HG02759 (cell line): Measurements from ENCODE around the gene OCIAD1.
"Not testable (repeated sequence)": the region's sequence is repeated elsewhere in the genome, so short reads cannot be mapped to it uniquely, and the experiment has no call there.

Experiments
- ATAC-seq: cut with Tn5 transposase; IDR thresholded peaks from one replicate; pipeline ENCODE4 v1.9.1; 2021; ENCODE audit warnings: mild to moderate bottlenecking, moderate library complexity; ENCODE audit not compliant: unreplicated experiment

Gene OCIAD1

GRCh38 chr4:48816971-48817370, 13.9 kb upstream of the OCIAD1 start:
- ATAC-seq = no peak

DNA sequence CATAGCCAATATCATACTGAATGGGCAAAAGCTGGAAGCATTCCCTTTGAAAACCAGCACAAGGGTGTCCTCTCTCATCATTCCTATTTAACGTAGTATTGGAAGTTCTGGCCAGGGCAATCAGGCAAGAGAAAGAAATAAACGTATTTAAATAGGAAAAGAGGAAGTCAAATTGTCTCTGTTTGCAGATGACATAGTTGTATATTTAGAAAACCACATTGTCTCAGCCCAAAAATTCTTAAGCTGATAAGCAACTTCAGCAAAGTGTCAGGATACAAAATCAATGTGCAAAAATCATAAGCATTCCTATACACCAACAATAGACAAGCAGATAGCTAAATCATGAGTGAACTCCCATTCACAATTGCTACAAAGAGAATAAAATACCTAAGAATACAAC, 9.5 kb upstream of the OCIAD1 start:
- ATAC-seq = not testable (repeated sequence)

DNA sequence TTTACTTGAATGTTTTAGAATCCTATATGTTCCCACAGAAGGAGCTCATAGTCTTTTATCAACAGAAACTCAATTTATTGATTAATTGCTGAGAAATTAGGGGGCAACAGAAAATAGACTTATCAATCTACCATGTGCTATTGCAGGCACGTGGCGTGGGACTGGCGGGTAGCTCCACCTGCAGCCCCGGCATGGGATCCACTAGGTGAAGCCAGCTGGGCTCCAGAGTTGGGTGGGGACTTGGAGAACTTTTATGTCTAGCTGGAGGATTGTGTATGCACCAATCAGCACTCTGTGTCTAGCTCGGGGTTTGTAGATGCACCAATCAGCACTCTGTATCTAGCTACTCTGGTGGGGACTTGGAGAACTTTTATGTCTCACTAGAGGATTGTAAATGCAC, 3.3 kb upstream of the OCIAD1 start:
- no peak for ATAC-seq

- ATAC-seq = no peak
Observed at GRCh38 chr4:48831532-48832030, 693 bp downstream of the OCIAD1 start.

DNA sequence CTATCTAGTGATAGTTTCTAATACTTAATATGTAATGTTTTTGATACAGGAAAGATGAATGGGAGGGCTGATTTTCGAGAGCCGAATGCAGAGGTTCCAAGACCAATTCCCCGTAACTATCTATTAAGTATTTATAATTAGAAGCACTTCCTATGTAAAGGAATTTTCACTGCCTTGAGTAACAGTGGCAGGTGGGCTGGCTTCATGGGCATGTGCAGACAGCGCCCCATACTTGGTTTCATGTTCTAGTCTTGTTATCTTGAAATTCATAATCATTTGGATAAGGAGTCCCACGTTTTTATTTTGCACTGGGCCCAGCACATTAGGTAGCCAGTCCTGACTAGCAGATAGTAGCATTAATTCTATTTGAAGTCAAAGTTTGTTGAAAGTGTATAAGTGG, 1.7 kb downstream of the OCIAD1 start:
- no peak for ATAC-seq

DNA sequence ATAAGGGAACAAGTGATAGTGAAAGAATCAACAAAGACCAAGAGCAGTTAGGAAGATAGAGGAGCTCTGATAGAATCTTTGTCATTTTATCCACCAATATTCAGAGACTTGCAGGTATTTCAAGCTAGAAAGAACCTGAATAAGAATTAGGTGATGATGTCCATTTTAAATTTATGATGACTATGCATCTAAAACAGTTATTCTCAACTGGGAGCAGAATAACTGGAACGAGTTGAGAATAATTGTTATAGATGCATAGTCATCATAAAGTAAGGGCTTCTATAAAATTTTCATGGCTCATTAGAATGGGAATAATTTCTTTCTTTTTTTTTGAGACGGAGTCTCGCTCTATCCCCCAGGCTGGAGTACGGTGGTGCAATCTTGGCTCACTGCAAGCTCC, 5.8 kb downstream of the OCIAD1 start:
- ATAC-seq = no peak

GRCh38 chr4:48841045-48841827, 10.3 kb downstream of the OCIAD1 start:
- no peak for ATAC-seq

- ATAC-seq = no peak
Observed at GRCh38 chr4:48844843-48845242, 14.0 kb downstream of the OCIAD1 start.

DNA sequence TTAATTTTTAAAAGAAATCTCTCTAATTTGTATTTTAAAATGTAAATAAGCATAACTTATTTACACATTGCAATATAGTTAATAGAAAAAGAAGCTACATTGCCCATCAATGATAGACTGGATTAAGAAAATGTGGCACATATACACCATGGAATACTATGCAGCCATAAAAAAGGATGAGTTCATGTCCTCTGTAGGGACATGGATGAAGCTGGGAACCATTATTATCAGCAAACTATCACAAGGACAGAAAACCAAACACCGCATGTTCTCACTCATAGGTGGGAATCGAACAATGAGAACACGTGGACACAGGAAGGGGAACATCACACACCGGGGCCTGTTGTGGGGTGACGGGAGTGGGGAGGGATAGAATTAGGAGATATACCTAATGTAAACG, 17.9 kb downstream of the OCIAD1 start:
- not testable (repeated sequence) for ATAC-seq

DNA sequence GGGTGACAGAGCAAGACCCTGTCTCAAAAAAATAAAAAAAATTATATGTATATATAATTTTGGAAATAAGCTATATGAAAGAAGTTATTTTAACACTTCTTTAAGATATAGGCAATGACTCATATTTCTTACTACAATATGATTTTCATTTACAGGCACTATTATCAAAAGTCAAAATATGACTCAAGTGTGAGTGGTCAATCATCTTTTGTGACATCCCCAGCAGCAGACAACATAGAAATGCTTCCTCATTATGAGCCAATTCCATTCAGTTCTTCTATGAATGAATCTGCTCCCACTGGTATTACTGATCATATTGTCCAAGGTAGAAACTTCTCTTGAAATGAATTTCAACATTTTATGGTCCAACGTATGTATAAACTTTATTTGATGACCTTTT, 20.8 kb downstream of the OCIAD1 start:
- ATAC-seq = no peak

DNA sequence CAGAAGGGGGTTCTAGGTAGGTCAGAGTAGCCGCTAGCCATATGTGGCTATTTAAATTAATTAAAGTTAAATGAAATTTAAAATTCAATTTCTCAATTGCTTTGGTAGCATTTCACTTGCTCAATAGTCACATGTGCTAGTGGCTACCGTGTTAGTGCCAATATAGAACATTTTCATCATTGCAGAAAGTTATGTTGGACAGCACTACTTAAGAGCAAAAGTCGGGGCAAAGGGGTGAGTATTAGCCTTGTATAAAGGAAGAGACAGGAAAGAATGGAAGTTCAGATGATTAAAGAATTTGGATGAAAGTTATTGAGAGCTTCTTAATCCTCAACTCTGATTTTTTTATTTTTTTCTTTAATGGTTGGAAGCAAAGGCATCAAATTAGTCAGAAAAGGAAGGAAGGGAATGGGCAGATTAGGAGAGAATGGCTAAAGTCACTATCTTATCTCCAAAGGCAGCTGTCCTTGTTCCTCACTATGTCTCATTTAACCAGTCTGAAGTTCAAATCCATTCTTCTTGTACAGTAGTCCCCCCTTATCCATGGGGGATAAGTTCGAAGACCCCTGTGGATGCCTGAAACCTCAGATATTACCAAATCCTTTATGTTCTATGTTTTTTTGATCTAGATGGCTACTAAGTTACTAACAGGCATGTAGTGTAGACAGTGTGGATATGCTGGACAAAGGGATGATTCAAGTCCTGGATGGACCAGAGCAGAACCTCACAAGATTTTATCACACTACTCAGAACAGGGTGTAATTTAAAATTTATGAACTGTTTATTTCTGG, 22.9 kb downstream of the OCIAD1 start:
- ATAC-seq = no peak

- ATAC-seq = no peak
Observed at GRCh38 chr4:48854395-48854683, 23.5 kb downstream of the OCIAD1 start.

- no peak for ATAC-seq
Observed at GRCh38 chr4:48854982-48855381, 24.1 kb downstream of the OCIAD1 start.

DNA sequence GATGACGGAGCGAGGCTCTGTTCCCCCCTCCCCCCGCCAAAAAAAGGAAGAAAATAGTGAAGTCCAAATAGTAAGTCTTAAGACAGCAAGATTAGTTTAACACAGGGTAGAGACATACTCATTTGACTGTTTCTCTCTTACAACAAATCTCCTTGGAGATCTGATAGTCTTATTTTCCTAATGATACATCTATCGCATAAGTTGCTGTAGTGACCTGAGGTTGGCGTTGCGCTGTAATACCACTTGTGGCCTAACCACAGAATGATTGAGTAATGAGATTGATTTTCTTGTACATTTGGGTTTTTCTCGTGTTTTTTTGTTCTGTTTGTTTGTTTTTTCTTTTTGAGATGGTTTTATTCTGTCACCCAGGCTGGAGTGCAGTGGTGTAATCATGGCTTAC, 27.2 kb downstream of the OCIAD1 start:
- ATAC-seq = no peak

GRCh38 chr4:48862038-48862437, 31.1 kb downstream of the OCIAD1 start:
- ATAC-seq = no peak

- ATAC-seq = no peak
Observed at GRCh38 chr4:48862661-48863060, 31.8 kb downstream of the OCIAD1 start.

DNA sequence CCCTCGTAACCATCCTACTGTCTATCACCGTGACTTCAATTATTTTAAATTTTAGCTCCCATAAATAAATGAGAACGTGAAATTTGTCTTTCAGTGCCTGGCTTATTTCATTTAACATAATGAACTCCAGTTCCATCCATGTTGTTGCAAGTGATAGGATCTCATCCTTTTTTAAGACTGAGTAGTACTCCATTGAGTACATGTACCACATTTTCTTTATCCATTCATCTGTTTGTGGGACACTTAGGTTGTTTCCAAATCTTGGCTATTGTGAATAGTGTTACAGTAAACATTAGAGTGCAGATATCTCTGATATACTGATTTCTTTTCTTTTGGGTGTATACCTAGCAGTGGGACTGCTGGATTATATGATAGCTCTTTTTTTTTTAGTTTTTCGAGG, 32.8 kb downstream of the OCIAD1 start:
- ATAC-seq = no peak

GRCh38 chr4:48864696-48865095, 33.8 kb downstream of the OCIAD1 start:
- ATAC-seq = not testable (repeated sequence)

DNA sequence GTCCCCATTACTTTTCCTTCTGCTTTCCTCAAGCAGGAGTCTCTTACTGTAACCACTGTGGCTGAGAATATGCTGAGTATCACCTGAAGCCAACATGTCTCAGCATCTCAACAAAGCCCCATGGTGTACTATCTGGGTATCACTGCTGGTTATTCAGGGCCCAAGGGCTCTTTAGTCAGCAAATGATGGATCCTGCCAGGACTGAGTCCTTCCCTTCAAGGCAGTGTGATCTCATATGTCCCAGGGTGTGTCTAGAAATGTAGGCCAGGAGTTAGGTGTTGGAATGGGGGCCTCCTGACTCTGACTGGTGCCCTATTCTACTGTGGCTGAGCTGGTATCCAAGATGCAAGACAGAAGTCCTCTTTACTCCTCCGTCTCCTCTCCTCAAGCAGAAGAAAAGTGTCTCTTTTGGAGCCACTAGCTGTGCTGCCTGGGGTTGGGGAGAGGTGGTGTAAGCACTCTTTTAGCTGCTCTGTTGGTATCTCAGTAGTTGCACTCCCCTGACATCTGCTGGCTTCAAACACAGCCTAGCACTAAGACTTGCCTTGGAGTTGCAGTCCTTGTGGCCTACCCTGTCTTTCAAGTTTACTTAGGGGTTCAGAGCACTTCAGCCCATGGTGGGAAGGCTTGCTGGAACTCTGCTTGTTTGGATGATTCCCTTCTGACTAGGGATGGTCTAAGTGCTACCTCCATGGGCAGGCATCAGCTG, 47.1 kb downstream of the OCIAD1 start:
- ATAC-seq = no peak

- no peak for ATAC-seq
Observed at GRCh38 chr4:48879561-48880442, 48.9 kb downstream of the OCIAD1 start.

DNA sequence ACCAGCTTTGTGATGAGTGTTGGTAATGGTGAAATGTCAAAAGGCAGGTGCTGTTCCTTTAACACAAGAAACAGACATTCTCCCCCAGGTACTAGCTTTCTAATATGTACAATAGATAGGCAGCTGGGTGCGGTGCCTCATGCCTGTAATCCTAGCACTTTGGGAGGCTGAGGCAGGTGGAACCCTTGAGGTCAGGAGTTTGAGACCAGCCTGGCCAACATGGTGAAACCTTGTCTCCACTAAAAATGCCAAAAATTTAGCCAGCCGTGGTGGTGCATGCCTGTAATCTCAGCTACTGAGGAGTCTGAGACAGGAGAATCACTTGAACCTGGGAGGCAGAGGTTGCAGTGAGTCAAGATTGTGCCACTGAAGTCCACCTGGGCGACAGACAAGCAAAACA, 50.8 kb downstream of the OCIAD1 start:
- not testable (repeated sequence) for ATAC-seq
